ENCODE results near the gene CNKSR3. TPM values are rescaled to one million over a fixed set of nuclear protein-coding genes. Genes with fewer than 3 reads are reported as not detected.

CNKSR3 gene
- polyA plus RNA-seq, 1 of the 3 experiments (the other 2 are of a cell fraction) = 1.6 TPM

- Histone ChIP-seq H3K4me2 (no peak overlapping the region), H3K9me2 (no peaks in the 10 kb centered on the region), H3K36me3 (replicated peaks in 1 of 2; ENCODE audit: control insufficient read depth in 1 of 2, insufficient read depth in 2 of 2, low read length in 1 of 2) (no peaks in the 10 kb centered on the region), H3K79me2 (ENCODE audit: insufficient read depth) (no peaks in the 10 kb centered on the region), H3K4me3 (ENCODE audit: low read depth in 2 of 2, low read length in 1 of 2) (no peak overlapping the region), H3K4me1 (ENCODE audit: control insufficient read depth in 1 of 2, insufficient read depth in 2 of 2, low read depth in 1 of 2, low read length in 1 of 2) (no peaks in the 10 kb centered on the region; a peak in 1 of 4 replicates), H4K20me1 (ENCODE audit: insufficient read depth) (no peaks in the 10 kb centered on the region), H3K27me3 (ENCODE audit: insufficient read depth) (no peaks in the 10 kb centered on the region), H3F3A (replicated peaks; ENCODE audit: insufficient read depth) (no peaks in the 10 kb centered on the region), H3K9ac (no peak overlapping the region), H3K27ac (ENCODE audit: low read depth in 2 of 2, low read length in 1 of 2) (no peak overlapping the region), H3K9me3 (no peaks in the 10 kb centered on the region), H2AFZ (ENCODE audit: low read depth) (no peak overlapping the region)
- ChIA-PET CTCF (no interaction called here), POLR2A (no interaction called here)
- no peak for TF ChIP-seq FOXM1 (IDR thresholded peaks at IDR 0.05; ENCODE audit: low read depth)
- 60% methylated on average over 2 of the region's 2 CpGs for WGBS (ENCODE audit: low lambda C conversion rate)
- DNase-seq = no peak
Measured at GRCh38 chr6:154373971-154374370, 136.5 kb downstream of the CNKSR3 start.

GRCh38 chr6:154371281-154371680 lies 139.2 kb downstream of the CNKSR3 start:
- Histone ChIP-seq H3K9me3 (no peaks in the 10 kb centered on the region), H3K4me3 (ENCODE audit: low read depth in 2 of 2, low read length in 1 of 2) (no peak overlapping the region), H3K4me1 (ENCODE audit: control insufficient read depth in 1 of 2, insufficient read depth in 2 of 2, low read depth in 1 of 2, low read length in 1 of 2) (no peaks in the 10 kb centered on the region; a peak in 1 of 4 replicates), H3K4me2 (no peak overlapping the region), H3K9ac (no peak overlapping the region), H3K79me2 (ENCODE audit: insufficient read depth) (no peaks in the 10 kb centered on the region), H3K27ac (ENCODE audit: low read depth in 2 of 2, low read length in 1 of 2) (no peak overlapping the region), H2AFZ (ENCODE audit: low read depth) (no peak overlapping the region), H3K27me3 (ENCODE audit: insufficient read depth) (no peaks in the 10 kb centered on the region), H3K36me3 (replicated peaks in 1 of 2; ENCODE audit: control insufficient read depth in 1 of 2, insufficient read depth in 2 of 2, low read length in 1 of 2) (no peaks in the 10 kb centered on the region), H3K9me2 (no peaks in the 10 kb centered on the region), H4K20me1 (ENCODE audit: insufficient read depth) (no peaks in the 10 kb centered on the region), H3F3A (replicated peaks; ENCODE audit: insufficient read depth) (no peaks in the 10 kb centered on the region)
- CTCF ChIA-PET = interaction anchor here (0.6 to 3.0 kb wide), 12 partner anchors 53 to 1140 kb away, joined by 3 to 10 read pairs (median 4); no protein-coding TSS in a partner anchor
- WGBS (ENCODE audit: low lambda C conversion rate) = 82% methylated on average over 4 of the region's 4 CpGs
- no peak for TF ChIP-seq MAX (IDR thresholded peaks at IDR 0.05; ENCODE audit: low read depth)
- no peak for TF ChIP-seq GABPA (IDR thresholded peaks at IDR 0.05; ENCODE audit: low read depth)
- POLR2A ChIA-PET = no interaction called here
- DNase-seq = no peak

- Histone ChIP-seq H3K9ac (no peak overlapping the region), H3K4me1 (ENCODE audit: control insufficient read depth in 1 of 2, insufficient read depth in 2 of 2, low read depth in 1 of 2, low read length in 1 of 2) (no peaks in the 10 kb centered on the region; a peak in 1 of 4 replicates), H3K36me3 (replicated peaks in 1 of 2; ENCODE audit: control insufficient read depth in 1 of 2, insufficient read depth in 2 of 2, low read length in 1 of 2) (no peaks in the 10 kb centered on the region), H3K27ac (ENCODE audit: low read depth in 2 of 2, low read length in 1 of 2) (no peak overlapping the region), H2AFZ (ENCODE audit: low read depth) (no peak overlapping the region), H3K4me3 (ENCODE audit: low read depth in 2 of 2, low read length in 1 of 2) (no peak overlapping the region), H3K4me2 (no peak overlapping the region), H3K9me3 (no peaks in the 10 kb centered on the region), H4K20me1 (ENCODE audit: insufficient read depth) (no peaks in the 10 kb centered on the region), H3F3A (replicated peaks; ENCODE audit: insufficient read depth) (no peaks in the 10 kb centered on the region), H3K27me3 (ENCODE audit: insufficient read depth) (no peaks in the 10 kb centered on the region), H3K79me2 (ENCODE audit: insufficient read depth) (no peaks in the 10 kb centered on the region), H3K9me2 (no peaks in the 10 kb centered on the region)
- POLR2A ChIA-PET = no interaction called here
- peak; percentile 52 for DNase-seq
- peak; percentile 75 for TF ChIP-seq RAD21 (IDR thresholded peaks at IDR 0.05; ENCODE audit: low read length)
- TF ChIP-seq CTCF (IDR thresholded peaks at IDR 0.05) = peak; percentile 63
- peak; percentile 64 for TF ChIP-seq SMC3 (IDR thresholded peaks at IDR 0.05; ENCODE audit: low read depth, low read length)
- no peak for TF ChIP-seq YY1 (IDR thresholded peaks at IDR 0.05; ENCODE audit: low read depth)
- WGBS (ENCODE audit: low lambda C conversion rate) = 56% methylated on average over 4 of the region's 4 CpGs
- CTCF ChIA-PET = interaction anchor here (0.6 to 3.0 kb wide), 14 partner anchors 9 to 1139 kb away, joined by 3 to 10 read pairs (median 4); no protein-coding TSS in a partner anchor
Measured at GRCh38 chr6:154370545-154370944, 139.9 kb downstream of the CNKSR3 start.
